ENCODE measurements around the gene ANO1. TPM values are rescaled to one million over a fixed set of nuclear protein-coding genes. Genes with fewer than 3 reads are reported as not detected.

The ANO1 gene
- total and polyA plus RNA-seq, 2 of the 8 experiments (the other 6 are each of a cell fraction or from before 2014, with no cell fraction given) = 4.7 to 5.0 TPM

- TF ChIP-seq, protein P1, sequence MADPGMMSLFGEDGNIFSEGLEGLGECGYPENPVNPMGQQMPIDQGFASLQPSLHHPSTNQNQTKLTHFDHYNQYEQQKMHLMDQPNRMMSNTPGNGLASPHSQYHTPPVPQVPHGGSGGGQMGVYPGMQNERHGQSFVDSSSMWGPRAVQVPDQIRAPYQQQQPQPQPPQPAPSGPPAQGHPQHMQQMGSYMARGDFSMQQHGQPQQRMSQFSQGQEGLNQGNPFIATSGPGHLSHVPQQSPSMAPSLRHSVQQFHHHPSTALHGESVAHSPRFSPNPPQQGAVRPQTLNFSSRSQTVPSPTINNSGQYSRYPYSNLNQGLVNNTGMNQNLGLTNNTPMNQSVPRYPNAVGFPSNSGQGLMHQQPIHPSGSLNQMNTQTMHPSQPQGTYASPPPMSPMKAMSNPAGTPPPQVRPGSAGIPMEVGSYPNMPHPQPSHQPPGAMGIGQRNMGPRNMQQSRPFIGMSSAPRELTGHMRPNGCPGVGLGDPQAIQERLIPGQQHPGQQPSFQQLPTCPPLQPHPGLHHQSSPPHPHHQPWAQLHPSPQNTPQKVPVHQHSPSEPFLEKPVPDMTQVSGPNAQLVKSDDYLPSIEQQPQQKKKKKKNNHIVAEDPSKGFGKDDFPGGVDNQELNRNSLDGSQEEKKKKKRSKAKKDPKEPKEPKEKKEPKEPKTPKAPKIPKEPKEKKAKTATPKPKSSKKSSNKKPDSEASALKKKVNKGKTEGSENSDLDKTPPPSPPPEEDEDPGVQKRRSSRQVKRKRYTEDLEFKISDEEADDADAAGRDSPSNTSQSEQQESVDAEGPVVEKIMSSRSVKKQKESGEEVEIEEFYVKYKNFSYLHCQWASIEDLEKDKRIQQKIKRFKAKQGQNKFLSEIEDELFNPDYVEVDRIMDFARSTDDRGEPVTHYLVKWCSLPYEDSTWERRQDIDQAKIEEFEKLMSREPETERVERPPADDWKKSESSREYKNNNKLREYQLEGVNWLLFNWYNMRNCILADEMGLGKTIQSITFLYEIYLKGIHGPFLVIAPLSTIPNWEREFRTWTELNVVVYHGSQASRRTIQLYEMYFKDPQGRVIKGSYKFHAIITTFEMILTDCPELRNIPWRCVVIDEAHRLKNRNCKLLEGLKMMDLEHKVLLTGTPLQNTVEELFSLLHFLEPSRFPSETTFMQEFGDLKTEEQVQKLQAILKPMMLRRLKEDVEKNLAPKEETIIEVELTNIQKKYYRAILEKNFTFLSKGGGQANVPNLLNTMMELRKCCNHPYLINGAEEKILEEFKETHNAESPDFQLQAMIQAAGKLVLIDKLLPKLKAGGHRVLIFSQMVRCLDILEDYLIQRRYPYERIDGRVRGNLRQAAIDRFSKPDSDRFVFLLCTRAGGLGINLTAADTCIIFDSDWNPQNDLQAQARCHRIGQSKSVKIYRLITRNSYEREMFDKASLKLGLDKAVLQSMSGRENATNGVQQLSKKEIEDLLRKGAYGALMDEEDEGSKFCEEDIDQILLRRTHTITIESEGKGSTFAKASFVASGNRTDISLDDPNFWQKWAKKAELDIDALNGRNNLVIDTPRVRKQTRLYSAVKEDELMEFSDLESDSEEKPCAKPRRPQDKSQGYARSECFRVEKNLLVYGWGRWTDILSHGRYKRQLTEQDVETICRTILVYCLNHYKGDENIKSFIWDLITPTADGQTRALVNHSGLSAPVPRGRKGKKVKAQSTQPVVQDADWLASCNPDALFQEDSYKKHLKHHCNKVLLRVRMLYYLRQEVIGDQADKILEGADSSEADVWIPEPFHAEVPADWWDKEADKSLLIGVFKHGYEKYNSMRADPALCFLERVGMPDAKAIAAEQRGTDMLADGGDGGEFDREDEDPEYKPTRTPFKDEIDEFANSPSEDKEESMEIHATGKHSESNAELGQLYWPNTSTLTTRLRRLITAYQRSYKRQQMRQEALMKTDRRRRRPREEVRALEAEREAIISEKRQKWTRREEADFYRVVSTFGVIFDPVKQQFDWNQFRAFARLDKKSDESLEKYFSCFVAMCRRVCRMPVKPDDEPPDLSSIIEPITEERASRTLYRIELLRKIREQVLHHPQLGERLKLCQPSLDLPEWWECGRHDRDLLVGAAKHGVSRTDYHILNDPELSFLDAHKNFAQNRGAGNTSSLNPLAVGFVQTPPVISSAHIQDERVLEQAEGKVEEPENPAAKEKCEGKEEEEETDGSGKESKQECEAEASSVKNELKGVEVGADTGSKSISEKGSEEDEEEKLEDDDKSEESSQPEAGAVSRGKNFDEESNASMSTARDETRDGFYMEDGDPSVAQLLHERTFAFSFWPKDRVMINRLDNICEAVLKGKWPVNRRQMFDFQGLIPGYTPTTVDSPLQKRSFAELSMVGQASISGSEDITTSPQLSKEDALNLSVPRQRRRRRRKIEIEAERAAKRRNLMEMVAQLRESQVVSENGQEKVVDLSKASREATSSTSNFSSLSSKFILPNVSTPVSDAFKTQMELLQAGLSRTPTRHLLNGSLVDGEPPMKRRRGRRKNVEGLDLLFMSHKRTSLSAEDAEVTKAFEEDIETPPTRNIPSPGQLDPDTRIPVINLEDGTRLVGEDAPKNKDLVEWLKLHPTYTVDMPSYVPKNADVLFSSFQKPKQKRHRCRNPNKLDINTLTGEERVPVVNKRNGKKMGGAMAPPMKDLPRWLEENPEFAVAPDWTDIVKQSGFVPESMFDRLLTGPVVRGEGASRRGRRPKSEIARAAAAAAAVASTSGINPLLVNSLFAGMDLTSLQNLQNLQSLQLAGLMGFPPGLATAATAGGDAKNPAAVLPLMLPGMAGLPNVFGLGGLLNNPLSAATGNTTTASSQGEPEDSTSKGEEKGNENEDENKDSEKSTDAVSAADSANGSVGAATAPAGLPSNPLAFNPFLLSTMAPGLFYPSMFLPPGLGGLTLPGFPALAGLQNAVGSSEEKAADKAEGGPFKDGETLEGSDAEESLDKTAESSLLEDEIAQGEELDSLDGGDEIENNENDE (IDR thresholded peaks at IDR 0.05; ENCODE audit: insufficient replicate concordance, low read length) = no peak
- no peak for TF ChIP-seq TAF7 (optimal IDR thresholded peaks at IDR 0.05; ENCODE audit: borderline replicate concordance, low read depth, low read length)
Observed at GRCh38 chr11:70204466-70204799, 126.3 kb downstream of the ANO1 start (continued).
